HCT116 (cell line): Measurements from ENCODE around the gene AIDA. TPM values are rescaled to one million over a fixed set of nuclear protein-coding genes. Genes with fewer than 3 reads are reported as not detected.

Experiments used
- ATAC-seq: fragments of 200-7000 bp; cut with Tn5 transposase; 2 replicates; pipeline ENCODE4 v1.9.1; 2020; ENCODE audit warnings: mild to moderate bottlenecking, moderate library complexity
- BruUV-seq: library from RNA; stranded (reverse); fragments of 400-500 nt; replicated peaks from 2 replicates; lab custom pipeline; 2021; lab: Mats Ljungman, UMichigan
- CTCF ChIA-PET: fragments of 300-600 bp; sonication (Branson Sonifier 250); formaldehyde crosslinking; loops from one replicate; lab custom pipeline; 2021; ENCODE audit warnings: antibody characterized with exemption; lab: Charles Lee
- POLR2A ChIA-PET: fragments of 300-600, 350-600 bp; sonication (Branson Sonifier 250); formaldehyde crosslinking; loops from one replicate; lab custom pipeline; 2021; ENCODE audit warnings: antibody characterized with exemption; lab: Charles Lee
- RAD21 ChIA-PET, 2 experiments: fragments of 300-600 bp; sonication (Branson Sonifier 250); formaldehyde crosslinking; loops; one replicate each; lab custom pipeline; 2023; ENCODE audit warnings: low total read pairs in 2 of 2; ENCODE audit not compliant: uncharacterized antibody in 2 of 2, unreplicated experiment in 2 of 2, low non-redundant PET in 1 of 2; lab: Charles Lee
- DNase-seq: peaks from one replicate; pipeline ENCODE4 v3.0.0-alpha.2; 2010; ENCODE audit warnings: low read depth, low spot score
- H2AFZ ChIP-seq: fragments of 200-600 bp; shearing (Covaris generic), sonication (generic); 2 replicates; pipeline ENCODE4 v1.6.1; 2017; ENCODE audit warnings: low read depth, mixed run types, mixed read lengths, antibody characterized with exemption, low read length; ENCODE audit not compliant: poor library complexity, severe bottlenecking
- H3K27ac ChIP-seq: 2 replicates; pipeline ENCODE4 v1.5.1; 2012; ENCODE audit warnings: low read depth, low read length
- H3K27me3 ChIP-seq: fragments of 200-600 bp; sonication (generic); 2 replicates; pipeline ENCODE4 v1.6.1; 2016; ENCODE audit warnings: mixed run types, low read length, mixed read lengths; ENCODE audit not compliant: insufficient read depth
- H3K36me3 ChIP-seq, 2 experiments: fragments of 200-500 bp in 1 of 2; fragments of 200-600 bp in 1 of 2; sonication (Bioruptor generic) in 1 of 2; sonication (generic) in 1 of 2; 2 replicates each; pipeline versions ENCODE4 v1.5.1 to v1.6.1; 2014 to 2016; ENCODE audit warnings: low read length in 2 of 2, inconsistent platforms in 1 of 2, mixed read lengths in 1 of 2, mixed run types in 1 of 2; ENCODE audit not compliant: insufficient read depth in 2 of 2, control insufficient read depth in 1 of 2
- H3K4me1 ChIP-seq, 2 experiments: fragments of 200-600 bp in 1 of 2; sonication (generic) in 1 of 2; 2 replicates each; pipeline versions ENCODE4 v1.5.1 to v1.6.1; 2012 to 2017; ENCODE audit warnings: low read length in 2 of 2, inconsistent platforms in 1 of 2, mild to moderate bottlenecking in 1 of 2, mixed read lengths in 1 of 2, mixed run types in 1 of 2, moderate library complexity in 1 of 2; ENCODE audit not compliant: insufficient read depth in 2 of 2, control insufficient read depth in 1 of 2
- H3K4me2 ChIP-seq: fragments of 200-600 bp; sonication (generic); 2 replicates; pipeline ENCODE4 v1.6.1; 2017; ENCODE audit warnings: mixed run types, low read length, mixed read lengths
- H3K4me3 ChIP-seq, 2 experiments: fragments of 200-600 bp in 1 of 2; sonication (generic) in 1 of 2; replicated peaks in 1 of 2; 2 replicates each; pipeline ENCODE4 v1.5.1; 2011 to 2016; ENCODE audit warnings: low read length in 2 of 2, control low read depth in 1 of 2, low read depth in 1 of 2, mild to moderate bottlenecking in 1 of 2, mixed read lengths in 1 of 2, mixed run types in 1 of 2
- H3K79me2 ChIP-seq: fragments of 200-600 bp; sonication (generic); 2 replicates; pipeline ENCODE4 v1.6.1; 2017; ENCODE audit warnings: mild to moderate bottlenecking, mixed run types, low read length, moderate library complexity, mixed read lengths; ENCODE audit not compliant: insufficient read depth
- H3K9ac ChIP-seq: fragments of 200-600 bp; sonication (generic); 2 replicates; pipeline ENCODE4 v1.6.1; 2016; ENCODE audit warnings: low read length, mixed read lengths
- H3K9me2 ChIP-seq: fragments of 200-600 bp; sonication (generic), shearing (Covaris generic); 2 replicates; pipeline ENCODE4 v1.6.1; 2017; ENCODE audit warnings: mixed run types, mild to moderate bottlenecking, moderate library complexity; ENCODE audit not compliant: insufficient read depth
- H3K9me3 ChIP-seq, 2 experiments: fragments of 200-500 bp in 1 of 2; fragments of 200-600 bp in 1 of 2; sonication (Bioruptor generic) in 1 of 2; sonication (generic) in 1 of 2; 2 replicates each; pipeline ENCODE4 v1.6.1; 2014 to 2017; ENCODE audit warnings: low read length in 2 of 2, mixed read lengths in 2 of 2, inconsistent platforms in 1 of 2, low read depth in 1 of 2, mild to moderate bottlenecking in 1 of 2, mixed run types in 1 of 2, moderate library complexity in 1 of 2; ENCODE audit not compliant: control insufficient read depth in 1 of 2, insufficient read depth in 1 of 2
- H4K20me1 ChIP-seq: fragments of 200-600 bp; sonication (generic), shearing (Covaris generic); 2 replicates; pipeline ENCODE4 v1.6.1; 2017; ENCODE audit warnings: mixed run types, mild to moderate bottlenecking, moderate library complexity; ENCODE audit not compliant: insufficient read depth
- CEBPB ChIP-seq: IDR thresholded peaks from 2 replicates; pipeline ENCODE4 v1.6.1; 2012; ENCODE audit warnings: low read depth
- CTCF ChIP-seq, 3 experiments: fragments of 200-600 bp in 1 of 3; sonication (generic) in 1 of 3; IDR thresholded peaks in 2 of 3; conservative IDR thresholded peaks in 1 of 3; 2 replicates each; pipeline ENCODE4 v1.5.1; 2012 to 2017; ENCODE audit warnings: low read depth in 2 of 3, low read length in 2 of 3, antibody characterized with exemption in 1 of 3, borderline replicate concordance in 1 of 3, control low read depth in 1 of 3, mild to moderate bottlenecking in 1 of 3, mixed read lengths in 1 of 3, mixed run types in 1 of 3, moderate library complexity in 1 of 3; ENCODE audit not compliant: insufficient read depth in 1 of 3
- ELF1 ChIP-seq: IDR thresholded peaks from 2 replicates; pipeline ENCODE4 v1.6.1; 2012; ENCODE audit warnings: low read depth, borderline replicate concordance
- FOSL1 ChIP-seq: IDR thresholded peaks from 2 replicates; pipeline ENCODE4 v1.6.1; 2012; ENCODE audit warnings: low read depth
- POLR2A ChIP-seq: IDR thresholded peaks from 2 replicates; pipeline ENCODE4 v1.7.0; 2011; ENCODE audit warnings: borderline replicate concordance; ENCODE audit not compliant: insufficient read depth, insufficient read length; ENCODE audit errors: extremely low read depth
- SIN3A ChIP-seq: IDR thresholded peaks from 2 replicates; pipeline ENCODE4 v1.6.1; 2012; ENCODE audit warnings: low read depth
- TCF7L2 ChIP-seq: IDR thresholded peaks from 2 replicates; pipeline ENCODE4 v1.7.0; 2011; ENCODE audit warnings: borderline replicate concordance, inconsistent platforms; ENCODE audit not compliant: insufficient read depth, insufficient read length; ENCODE audit errors: extremely low read depth
- YY1 ChIP-seq: IDR thresholded peaks from 2 replicates; pipeline ENCODE4 v1.6.1; 2011; ENCODE audit warnings: low read length, low read depth, moderate library complexity, mild to moderate bottlenecking; ENCODE audit not compliant: insufficient replicate concordance; ENCODE audit errors: extremely low read depth
- ZNF274 ChIP-seq: fragments of 200-500 bp; sonication (Bioruptor generic); IDR thresholded peaks from 2 replicates; pipeline ENCODE4 v1.6.1; 2014; ENCODE audit warnings: mild to moderate bottlenecking, low read depth, low read length, inconsistent platforms
- intact Hi-C: fragments of 100-400 bp; cut with micrococcal nuclease; formaldehyde crosslinking; loops from 2 replicates; pipeline ENCODE4 v1.10.0; 2022
- total RNA-seq: library from RNA; stranded (reverse); gene quantifications from one replicate; pipeline ENCODE4 v1.2.1, GENCODE V29; 2021; ENCODE audit not compliant: unreplicated experiment

Gene AIDA
- total RNA-seq, 1 experiment from 2014 or later, result 53.2 TPM

- no peak overlapping the region for H3K4me2 ChIP-seq
- ATAC-seq, result no peak
- CTCF ChIA-PET, result no interaction called here
- peaks cover 6 to 10% of the 10 kb centered on the region in 2 experiments; a peak in 3 of 4 replicates for H3K36me3 ChIP-seq
- BruUV-seq, result no TSS peak
- H3K9me2 ChIP-seq, result no peaks in the 10 kb centered on the region
- no peaks in the 10 kb centered on the region for H3K27me3 ChIP-seq
- no peak overlapping the region for H3K9ac ChIP-seq
- H3K79me2 ChIP-seq, result peaks cover 81% of the 10 kb centered on the region
- peaks cover 0 to 8% of the 10 kb centered on the region in 2 experiments; a peak in 2 of 4 replicates for H3K4me1 ChIP-seq
- DNase-seq, result no peak
- no peak overlapping the region for H2AFZ ChIP-seq
- no peaks in the 10 kb centered on the region for H4K20me1 ChIP-seq
- no peak overlapping the region for H3K4me3 ChIP-seq
- POLR2A ChIA-PET, result no interaction called here
- H3K9me3 ChIP-seq, result no peaks in the 10 kb centered on the region
- RAD21 ChIA-PET, result no interaction called here
- intact Hi-C loops, result no loop called here
- TF ChIP-seq CTCF (IDR thresholded peaks at IDR 0.05 in 2 of 3, conservative IDR thresholded peaks at IDR 0.05 in 1 of 3; ENCODE audit: borderline replicate concordance in 1 of 3, insufficient read depth in 1 of 3, low read depth in 2 of 3, low read length in 2 of 3) (peak in 2 of 3 experiments; percentile 19 to 40; a peak in 3 of 6 replicates), FOSL1 (no peak)
- TF ChIP-seq, all 23 proteins: peak for 1
- no peak overlapping the region for H3K27ac ChIP-seq
These were observed 5.5 kb downstream of the AIDA start for GRCh38 chr1:222706815-222707214.

- Histone ChIP-seq H3K36me3 (peaks cover 10% of the 10 kb centered on the region in 2 experiments; a peak in 3 of 4 replicates), H3K4me2 (no peak overlapping the region), H3K79me2 (peaks cover 59% of the 10 kb centered on the region), H3K9me3 (no peaks in the 10 kb centered on the region), H3K9me2 (no peaks in the 10 kb centered on the region), H3K9ac (no peak overlapping the region), H2AFZ (no peak overlapping the region), H3K4me3 (no peak overlapping the region), H3K27me3 (no peaks in the 10 kb centered on the region), H3K4me1 (no peaks in the 10 kb centered on the region), H3K27ac (no peak overlapping the region), H4K20me1 (no peaks in the 10 kb centered on the region)
- POLR2A ChIA-PET, result no interaction called here
- TF ChIP-seq CTCF (IDR thresholded peaks at IDR 0.05 in 2 of 3, conservative IDR thresholded peaks at IDR 0.05 in 1 of 3; ENCODE audit: borderline replicate concordance in 1 of 3, insufficient read depth in 1 of 3, low read depth in 2 of 3, low read length in 2 of 3), result no peak
- no peak for TF ChIP-seq ELF1
- no peak for TF ChIP-seq ZNF274
- no peak for TF ChIP-seq CEBPB
- TF ChIP-seq SIN3A, result no peak
- TF ChIP-seq TCF7L2, result no peak
- no peak for TF ChIP-seq YY1
- no peak for TF ChIP-seq POLR2A
- RAD21 ChIA-PET, result no interaction called here
- DNase-seq, result no peak
- CTCF ChIA-PET, result no interaction called here
- no peak for ATAC-seq
- no TSS peak for BruUV-seq
- intact Hi-C loops, result no loop called here
These were observed 8.0 kb downstream of the AIDA start for GRCh38 chr1:222704260-222704659.
